K562 (cell line): ENCODE data around the gene UBR4. TPM values are rescaled to one million over a fixed set of nuclear protein-coding genes. Genes with fewer than 3 reads are reported as not detected.

Experiments used
- ATAC-seq: fragments of 200-7000 bp; cut with Tn5 transposase; 3 replicates; pipeline ENCODE4 v1.9.1; 2020; ENCODE audit warnings: moderate library complexity
- BruUV-seq: library from RNA; stranded (reverse); fragments of 400-500 nt; replicated peaks from 2 replicates; lab custom pipeline; 2021; lab: Mats Ljungman, UMichigan
- CTCF ChIA-PET: fragments of 300-600 bp; formaldehyde crosslinking; extraction: SDS; loops from one replicate; lab custom pipeline; 2021; ENCODE audit warnings: low intra/inter-chr PET ratio; lab: Yijun Ruan, JAX
- POLR2A ChIA-PET: fragments of 300-600, 350-650 bp; sonication (Branson Sonifier 250); formaldehyde crosslinking; extraction: SDS; loops from one replicate; lab custom pipeline; 2021; ENCODE audit warnings: antibody characterized with exemption, inconsistent platforms; lab: Yijun Ruan, JAX
- DNase-seq, 4 experiments: peaks; one replicate each; pipeline versions ENCODE4 v3.0.0 to v3.0.0-alpha.2; 2011 to 2018; ENCODE audit warnings: low spot score in 3 of 4, mixed read lengths in 3 of 4; ENCODE audit errors: extremely low read depth in 1 of 4
- FAIRE-seq: peaks from 2 replicates; lab custom pipeline; 2011; peaks lifted over from hg19 to GRCh38; lab: Jason Lieb, UNC
- H2AFZ ChIP-seq: 2 replicates; pipeline ENCODE4 v1.6.0; 2011; ENCODE audit warnings: low read depth, low read length, control low read depth, inconsistent platforms
- H3K27ac ChIP-seq: fragments of 200-600 bp; 3 replicates; pipeline ENCODE4 v1.8.0; 2011; ENCODE audit warnings: low read depth, mild to moderate bottlenecking, control low read depth, inconsistent platforms, low read length, moderate library complexity, mixed read lengths; ENCODE audit errors: extremely low read depth
- H3K27me3 ChIP-seq, 2 experiments: fragments of 300-600 bp in 1 of 2; 2 replicates in 1 of 2; 3 replicates in 1 of 2; pipeline versions ENCODE4 v1.6.0 to v1.8.0; 2011; ENCODE audit warnings: inconsistent platforms in 2 of 2, low read length in 2 of 2, mild to moderate bottlenecking in 1 of 2, mixed read lengths in 1 of 2, moderate library complexity in 1 of 2; ENCODE audit not compliant: control insufficient read depth in 2 of 2, insufficient read depth in 2 of 2
- H3K36me3 ChIP-seq: fragments of 300-600 bp; 3 replicates; pipeline ENCODE4 v1.8.0; 2011; ENCODE audit warnings: mild to moderate bottlenecking, low read length, inconsistent platforms; ENCODE audit not compliant: control insufficient read depth, insufficient read depth
- H3K4me1 ChIP-seq, 2 experiments: fragments of 200-600 bp in 1 of 2; replicated peaks in 1 of 2; 2 replicates in 1 of 2; 3 replicates in 1 of 2; pipeline versions ENCODE4 v1.5.1 to v1.8.0; 2011; ENCODE audit warnings: inconsistent platforms in 2 of 2, low read length in 2 of 2, mild to moderate bottlenecking in 1 of 2, mixed read lengths in 1 of 2, moderate library complexity in 1 of 2; ENCODE audit not compliant: control insufficient read depth in 2 of 2, insufficient read depth in 2 of 2
- H3K4me2 ChIP-seq: 2 replicates; pipeline ENCODE4 v1.6.1; 2011; ENCODE audit warnings: low read length, control low read depth, inconsistent platforms, mixed read lengths; ENCODE audit not compliant: insufficient read depth
- H3K4me3 ChIP-seq: fragments of 200-600 bp; sonication (generic), shearing (Covaris generic); 2 replicates; pipeline ENCODE4 v1.5.1; 2016; ENCODE audit warnings: control low read depth, inconsistent platforms
- H3K79me2 ChIP-seq: fragments of 200-600 bp; 3 replicates; pipeline ENCODE4 v1.8.0; 2011; ENCODE audit warnings: low read length, inconsistent platforms; ENCODE audit not compliant: control insufficient read depth, insufficient read depth
- H3K9ac ChIP-seq, 2 experiments: 2 replicates each; pipeline versions ENCODE4 v1.6.0 to v1.6.1; 2011; ENCODE audit warnings: low read depth in 2 of 2, low read length in 2 of 2, control low read depth in 1 of 2, inconsistent platforms in 1 of 2, mild to moderate bottlenecking in 1 of 2, mixed read lengths in 1 of 2; ENCODE audit not compliant: insufficient read depth in 1 of 2
- H3K9me1 ChIP-seq: one replicate; pipeline ENCODE4 v1.6.0; 2011; ENCODE audit warnings: inconsistent platforms, mild to moderate bottlenecking, low read length, moderate library complexity; ENCODE audit not compliant: control insufficient read depth, insufficient read depth
- H3K9me3 ChIP-seq: replicated peaks from 2 replicates; pipeline ENCODE4 v1.5.1; 2011; ENCODE audit warnings: low read depth, low read length, inconsistent platforms; ENCODE audit not compliant: control insufficient read depth, insufficient read depth
- H4K20me1 ChIP-seq: replicated peaks from 2 replicates; pipeline ENCODE4 v1.6.1; 2011; ENCODE audit warnings: low read length, inconsistent platforms, mixed read lengths; ENCODE audit not compliant: control insufficient read depth, insufficient read depth
- CLOCK ChIP-seq: fragments of 250-450 bp; sonication (Bioruptor Pico); IDR thresholded peaks from 2 replicates; pipeline ENCODE4 v1.4.0; 2020; ENCODE audit warnings: mild to moderate bottlenecking, moderate library complexity, borderline replicate concordance
- FIP1L1 ChIP-seq: fragments of 200-400 bp; formaldehyde crosslinking; IDR thresholded peaks from 2 replicates; pipeline ENCODE4 v1.6.1; 2018; ENCODE audit warnings: mild to moderate bottlenecking, low read depth, low read length; ENCODE audit not compliant: poor library complexity, severe bottlenecking
- MAFG ChIP-seq: fragments of 450-650 bp; conservative IDR thresholded peaks from 2 replicates; pipeline ENCODE4 v1.6.1; 2016; ENCODE audit warnings: missing genetic modification characterization, missing compliant biosample characterization
- PTTG1 ChIP-seq: fragments of 450-650 bp; IDR thresholded peaks from 2 replicates; pipeline ENCODE4 v1.6.1; 2016; ENCODE audit warnings: low read depth, mild to moderate bottlenecking, missing genetic modification characterization, missing compliant biosample characterization
- RBFOX2 ChIP-seq: fragments of 200-400 bp; formaldehyde crosslinking; IDR thresholded peaks from 2 replicates; pipeline ENCODE4 v1.6.1; 2017; ENCODE audit warnings: low read depth, mild to moderate bottlenecking, low read length, moderate library complexity
- ZNF316 ChIP-seq: fragments of 450-650 bp; IDR thresholded peaks from 2 replicates; pipeline ENCODE4 v1.6.1; 2016
- WGBS: fragments of 100-300 bp; shearing (Covaris generic); methylation state at CpG from one replicate; pipeline ENCODE4 v1.1.6; 2016; ENCODE audit warnings: low coverage, mixed read lengths; ENCODE audit not compliant: insufficient coverage; ENCODE audit errors: missing lambda C conversion rate; 5-methylcytosine and 5-hydroxymethylcytosine counted together
- in situ Hi-C: fragments of 300-500 bp; cut with MboI; formaldehyde crosslinking; loops from 4 replicates; pipeline ENCODE4 v1.15.0; 2018; ENCODE audit warnings: inconsistent platforms, mixed read lengths
- intact Hi-C: fragments of 100-400 bp; cut with micrococcal nuclease; formaldehyde crosslinking; loops from 2 replicates; pipeline ENCODE4 v1.14.2; 2022
- polyA plus RNA-seq, 8 experiments: library from polyadenylated mRNA; depleted of rRNA in 4 of 8; stranded (reverse) in 5 of 8; unstranded in 3 of 8; fragments of >200 nt; fragmentation: Nextera tagmentation in 2 of 8; fragmentation: Illumina TruSeq in 1 of 8; extraction: Ambion mirVana in 2 of 8; extraction: Trizol in 1 of 8; gene quantifications; 2 replicates each; pipeline versions ENCODE4 v1.2.1 to v1.2.3, GENCODE V29; 2011 to 2014; ENCODE audit warnings: inconsistent platforms in 1 of 8, missing spikeins in 1 of 8
- total RNA-seq, 7 experiments: library from RNA; depleted of rRNA in 6 of 7; stranded (reverse); fragments of >200 nt in 6 of 7; fragmentation: Illumina TruSeq in 2 of 7; extraction: Trizol in 2 of 7; gene quantifications; 2 replicates each; pipeline versions ENCODE4 v1.2.1 to v1.2.3, GENCODE V29; 2011 to 2021; ENCODE audit warnings: low replicate concordance in 1 of 7

Gene UBR4
- total and polyA plus RNA-seq, 9 of the 15 experiments (the other 6 are each of a cell fraction or from before 2014, with no cell fraction given), result 55.4 to 277 (median 123) TPM

GRCh38 chr1:19081218-19081893 is 128.7 kb downstream of the UBR4 start:
- 32% methylated on average over 21 of the region's 21 CpGs for WGBS
- peaks cover 98% of the 10 kb centered on the region for H3K36me3 ChIP-seq
- H3K27ac ChIP-seq, result peak overlapping the region; percentile 84
- TF ChIP-seq ZNF316, result peak; percentile 87
- TF ChIP-seq FIP1L1, result no peak
- TF ChIP-seq RBFOX2, result no peak
- peak; percentile 71 for TF ChIP-seq MAFG
- 0 out of 2 replicates have a peak, but pooled peaks have one; percentile 19 for TF ChIP-seq PTTG1 (tag)
- TF ChIP-seq CLOCK (CRISPR knock-in tag), result no peak

More at GRCh38 chr1:19081218-19081893, 128.7 kb downstream of the UBR4 start:
- Histone ChIP-seq H3K4me3 (peak overlapping the region; percentile 7; the same call in 1 of the 2 replicates), H4K20me1 (no peaks in the 10 kb centered on the region), H3K79me2 (peaks cover 5% of the 10 kb centered on the region; the same call in 2 of the 3 replicates), H2AFZ (peak overlapping the region; percentile 56), H3K27me3 (no peaks in the 10 kb centered on the region), H3K4me2 (peak overlapping the region; percentile 67), H3K9me1 (no peaks in the 10 kb centered on the region), H3K9ac (peak overlapping the region; percentile 48 to 59; a peak in 3 of 4 replicates), H3K9me3 (no peaks in the 10 kb centered on the region), H3K4me1 (peaks cover 15 to 19% of the 10 kb centered on the region in 2 experiments)
- peak; percentile 96 for FAIRE-seq
- ChIA-PET CTCF (no interaction called here), POLR2A (interaction anchor here (0.6 to 5.7 kb wide), 6 partner anchors 9 to 1996 kb away, joined by 3 to 29 read pairs (median 4); no protein-coding TSS in a partner anchor)
- intact Hi-C loops, result loop anchor here (5.0 kb wide), 1 partner anchor 174 kb away; no protein-coding TSS in a partner anchor
- DNase-seq, result peak; percentile 75 to 88 (median 80)
- in situ Hi-C loops, result no loop called here
- BruUV-seq, result no TSS peak
- ATAC-seq, result peak; percentile 93
